ENCODE results near the gene TSR1.

GRCh38 chr17:2303204-2304188 lies 32.8 kb downstream of the TSR1 start, which contains the start of the genes SMG6 and SRR:
- no peak for TF ChIP-seq CTCF (IDR thresholded peaks at IDR 0.05; ENCODE audit: insufficient read depth, low read depth, low read length)
- no peak for TF ChIP-seq EZH2 (IDR thresholded peaks at IDR 0.05; ENCODE audit: insufficient read depth, low read length)
